ENCODE results near the gene COLGALT1. TPM values are rescaled to one million over a fixed set of nuclear protein-coding genes. Genes with fewer than 3 reads are reported as not detected.
"Not testable (repeated sequence)": the region's sequence is repeated elsewhere in the genome, so short reads cannot be mapped to it uniquely, and the experiment has no call there.

COLGALT1 gene
- total RNA-seq, 1 experiment from 2014 or later = 86.9 TPM

- DNase-seq (ENCODE audit: low read depth) = no peak
These were observed 4.8 kb downstream of the COLGALT1 start for GRCh38 chr19:17560205-17560595.

GRCh38 chr19:17562097-17562496 is 6.6 kb downstream of the COLGALT1 start:
- no peak for DNase-seq (ENCODE audit: low read depth)

GRCh38 chr19:17562561-17562960 is 7.1 kb downstream of the COLGALT1 start:
- DNase-seq (ENCODE audit: low read depth) = no peak

- DNase-seq (ENCODE audit: low read depth) = no peak
These were observed 9.3 kb downstream of the COLGALT1 start for GRCh38 chr19:17564781-17565180.

- DNase-seq (ENCODE audit: low read depth) = no peak
These were observed 10.2 kb downstream of the COLGALT1 start for GRCh38 chr19:17565611-17566010.

GRCh38 chr19:17567940-17568339 is 12.5 kb downstream of the COLGALT1 start:
- no peak for DNase-seq (ENCODE audit: low read depth)

GRCh38 chr19:17570291-17570690 is 14.8 kb downstream of the COLGALT1 start:
- not testable (repeated sequence) for DNase-seq (ENCODE audit: low read depth)

GRCh38 chr19:17570791-17571190 is 15.3 kb downstream of the COLGALT1 start:
- DNase-seq (ENCODE audit: low read depth) = no peak

GRCh38 chr19:17572638-17573037 is 17.2 kb downstream of the COLGALT1 start:
- DNase-seq (ENCODE audit: low read depth) = no peak

GRCh38 chr19:17575871-17576757 is 20.7 kb downstream of the COLGALT1 start:
- DNase-seq (ENCODE audit: low read depth) = no peak

- peak; percentile 32 for DNase-seq (ENCODE audit: low read depth)
These were observed 21.5 kb downstream of the COLGALT1 start for GRCh38 chr19:17576758-17577456.

- DNase-seq (ENCODE audit: low read depth) = no peak
These were observed 22.1 kb downstream of the COLGALT1 start for GRCh38 chr19:17577457-17578097.

GRCh38 chr19:17579661-17580244 is 24.3 kb downstream of the COLGALT1 start:
- peak; percentile 39 for DNase-seq (ENCODE audit: low read depth)

- no peak for DNase-seq (ENCODE audit: low read depth)
These were observed 25.2 kb downstream of the COLGALT1 start for GRCh38 chr19:17580470-17581144.

- no peak for DNase-seq (ENCODE audit: low read depth)
These were observed 25.9 kb downstream of the COLGALT1 start for GRCh38 chr19:17581211-17581874.

- no peak for DNase-seq (ENCODE audit: low read depth)
These were observed 27.2 kb downstream of the COLGALT1 start for GRCh38 chr19:17582613-17583012.

- DNase-seq (ENCODE audit: low read depth) = no peak
These were observed 28.7 kb downstream of the COLGALT1 start for GRCh38 chr19:17584132-17584531.

GRCh38 chr19:17585395-17585794 is 29.9 kb downstream of the COLGALT1 start:
- not testable (repeated sequence) for DNase-seq (ENCODE audit: low read depth)

- DNase-seq (ENCODE audit: low read depth) = no peak
These were observed 35.4 kb downstream of the COLGALT1 start for GRCh38 chr19:17590866-17591265.

- DNase-seq (ENCODE audit: low read depth) = not testable (repeated sequence)
These were observed 38.8 kb downstream of the COLGALT1 start for GRCh38 chr19:17594296-17594695.

GRCh38 chr19:17598063-17598462 is 42.6 kb downstream of the COLGALT1 start:
- DNase-seq (ENCODE audit: low read depth) = not testable (repeated sequence)

All from LHCN-M2 (cell line).